Mucosa of descending colon (tissue), 3 donors: Measurements from ENCODE around the gene ALPG. TPM values are rescaled to one million over a fixed set of nuclear protein-coding genes. Genes with fewer than 3 reads are reported as not detected.

Experiments used
- ATAC-seq: fragments of 200-7000 bp; cut with Tn5 transposase; one replicate; pipeline ENCODE4 v1.9.1; 2020; ENCODE audit warnings: mild to moderate bottlenecking, moderate library complexity
- DNase-seq, 3 donors: peaks; one replicate each; pipeline ENCODE4 v3.0.0-alpha.2; 2020
- H3K36me3 ChIP-seq: fragments of 200-600 bp; one replicate; pipeline ENCODE4 v1.8.0; 2021; ENCODE audit warnings: low read depth, mild to moderate bottlenecking
- H3K4me1 ChIP-seq: fragments of 200-600 bp; one replicate; pipeline ENCODE4 v1.8.0; 2021; ENCODE audit warnings: low read depth, mild to moderate bottlenecking
- H3K4me3 ChIP-seq: fragments of 200-600 bp; one replicate; pipeline ENCODE4 v1.8.0; 2021; ENCODE audit warnings: mild to moderate bottlenecking
- H3K9me3 ChIP-seq: fragments of 200-600 bp; one replicate; pipeline ENCODE4 v1.8.0; 2021; ENCODE audit warnings: mild to moderate bottlenecking
- CTCF ChIP-seq: fragments of 200-600 bp; IDR thresholded peaks from one replicate; pipeline ENCODE4 v1.8.0; 2022; ENCODE audit warnings: antibody characterized with exemption, mild to moderate bottlenecking
- intact Hi-C, 2 donors: fragments of 100-400 bp; cut with DNase I in 1 of 2; cut with micrococcal nuclease in 1 of 2; formaldehyde crosslinking; loops; one replicate each; pipeline versions ENCODE4 v1.11.0 to v1.11.1; 2022; cut with DNase I, micrococcal nuclease
- total RNA-seq, 3 donors: library from RNA; stranded (reverse); fragmentation: NEBNext Ultra II Directional in 2 of 3; extraction: Animal tissue kit (Norgen Biotek cat#: 25700) in 2 of 3; gene quantifications; one replicate each; pipeline versions ENCODE4 v1.2.1 to v1.2.4, GENCODE V29; 2021 to 2023
- donor health status: DM: no; HTN: no; CAD: no; lungs with moderate emphysema.
- donor health status: DM: no; HTN: no; CAD: no.
- donor health status: DM: no; HTN: yes; CAD: no.

ALPG gene
- total RNA-seq, 3 donors from 2014 or later, result 0.54 to 8.1 (median 0.61) TPM

- intact Hi-C loops, result no loop called here
- Histone ChIP-seq H3K4me3 (no peak overlapping the region), H3K36me3 (no peaks in the 10 kb centered on the region), H3K4me1 (no peaks in the 10 kb centered on the region), H3K9me3 (no peaks in the 10 kb centered on the region)
- no peak for ATAC-seq
- no peak for TF ChIP-seq CTCF
- no peak for DNase-seq
Measured at GRCh38 chr2:232386740-232387450, 19.7 kb upstream of the ALPG start.

GRCh38 chr2:232387451-232388171 lies 19.0 kb upstream of the ALPG start:
- Histone ChIP-seq H3K4me1 (no peaks in the 10 kb centered on the region), H3K9me3 (no peaks in the 10 kb centered on the region), H3K36me3 (no peaks in the 10 kb centered on the region), H3K4me3 (no peak overlapping the region)
- intact Hi-C loops, result no loop called here
- TF ChIP-seq CTCF, result no peak
- DNase-seq (no peak), ATAC-seq (no peak)

DNA sequence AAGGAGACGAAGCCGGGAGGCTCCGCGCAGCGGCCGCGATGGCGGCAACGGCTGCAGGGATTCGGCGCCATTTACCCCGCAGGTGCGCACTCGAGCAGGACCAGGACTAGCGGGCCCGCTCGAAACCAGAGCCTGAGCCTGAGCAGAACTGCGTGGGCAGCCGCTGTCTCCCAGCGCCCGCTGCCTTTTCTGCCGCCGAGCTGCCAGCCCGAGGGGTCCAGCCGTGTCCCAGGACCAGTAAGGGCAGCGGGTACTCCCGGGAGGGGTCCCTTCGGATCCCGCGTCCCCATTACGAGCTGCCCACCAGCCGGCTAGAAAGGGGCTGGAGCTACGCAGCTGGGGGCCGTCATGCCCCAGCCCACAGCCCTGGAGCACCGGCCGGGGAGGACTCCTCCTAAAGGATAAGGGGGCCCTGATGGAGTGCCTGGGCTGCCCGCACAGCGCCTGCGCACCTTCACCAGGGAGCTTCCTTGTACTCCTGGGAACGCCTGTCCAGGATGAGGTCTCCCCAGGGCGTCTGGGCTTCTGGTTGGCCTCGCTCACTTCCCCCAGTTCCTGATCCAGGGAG lies 18.2 kb upstream of the ALPG start:
- intact Hi-C loops, result no loop called here
- no peaks in the 10 kb centered on the region for H3K36me3 ChIP-seq
- no peak overlapping the region for H3K4me3 ChIP-seq
- no peaks in the 10 kb centered on the region for H3K9me3 ChIP-seq
- no peak for ATAC-seq
- no peak for DNase-seq
- H3K4me1 ChIP-seq, result no peaks in the 10 kb centered on the region
- no peak for TF ChIP-seq CTCF

GRCh38 chr2:232389327-232389726 lies 17.3 kb upstream of the ALPG start:
- Histone ChIP-seq H3K36me3 (no peaks in the 10 kb centered on the region), H3K4me1 (no peaks in the 10 kb centered on the region), H3K4me3 (no peak overlapping the region), H3K9me3 (no peaks in the 10 kb centered on the region)
- ATAC-seq (no peak), DNase-seq (no peak)
- no peak for TF ChIP-seq CTCF
- intact Hi-C loops, result no loop called here

GRCh38 chr2:232390661-232391060 lies 16.0 kb upstream of the ALPG start:
- Histone ChIP-seq H3K4me3 (no peak overlapping the region), H3K36me3 (no peaks in the 10 kb centered on the region), H3K4me1 (no peaks in the 10 kb centered on the region), H3K9me3 (no peaks in the 10 kb centered on the region)
- DNase-seq (no peak), ATAC-seq (no peak)
- TF ChIP-seq CTCF, result no peak
- intact Hi-C loops, result no loop called here
